H1 (cell line): ENCODE data around the gene NHLH1. TPM values are rescaled to one million over a fixed set of nuclear protein-coding genes. Genes with fewer than 3 reads are reported as not detected.

ENCODE experiments used
- CTCF ChIA-PET: fragments of 300-600 bp; sonication (Branson Sonifier 250); formaldehyde crosslinking; loops from one replicate; lab custom pipeline; 2021; ENCODE audit not compliant: partially characterized antibody; lab: Charles Lee
- POLR2A ChIA-PET: fragments of 300-600 bp; sonication (Branson Sonifier 250); formaldehyde crosslinking; loops from one replicate; lab custom pipeline; 2021; ENCODE audit warnings: inconsistent platforms; ENCODE audit not compliant: partially characterized antibody; lab: Charles Lee
- DNase-seq, 2 experiments: peaks; one replicate each; pipeline versions ENCODE4 v3.0.0 to v3.0.0-alpha.2; 2010 to 2022; ENCODE audit warnings: low spot score in 2 of 2, low read depth in 1 of 2, mixed read lengths in 1 of 2
- FAIRE-seq: peaks from 2 replicates; lab custom pipeline; 2011; peaks lifted over from hg19 to GRCh38; lab: Jason Lieb, UNC
- H2AFZ ChIP-seq: 2 replicates; pipeline ENCODE4 v1.8.1; 2012; ENCODE audit warnings: low read length, inconsistent platforms
- H2AK5ac ChIP-seq: 2 replicates; pipeline ENCODE4 v1.6.1; 2013; ENCODE audit warnings: low read depth, low read length
- H2BK120ac ChIP-seq: replicated peaks from 2 replicates; pipeline ENCODE3; 2013; ENCODE audit warnings: low read depth, low read length, inconsistent platforms
- H2BK12ac ChIP-seq: 2 replicates; pipeline ENCODE4 v1.6.1; 2013; ENCODE audit warnings: low read depth, low read length
- H2BK15ac ChIP-seq: 2 replicates; pipeline ENCODE4 v1.6.1; 2013; ENCODE audit warnings: low read length
- H2BK20ac ChIP-seq: 2 replicates; pipeline ENCODE4 v1.6.1; 2013; ENCODE audit warnings: low read length
- H2BK5ac ChIP-seq: 2 replicates; pipeline ENCODE4 v1.6.1; 2013; ENCODE audit warnings: low read depth, low read length
- H3K14ac ChIP-seq: 2 replicates; pipeline ENCODE4 v1.6.1; 2013; ENCODE audit warnings: inconsistent platforms; ENCODE audit not compliant: insufficient read length
- H3K18ac ChIP-seq: 2 replicates; pipeline ENCODE4 v1.6.1; 2013; ENCODE audit warnings: low read length; ENCODE audit errors: extremely low read depth
- H3K23ac ChIP-seq: 2 replicates; pipeline ENCODE4 v1.6.1; 2013; ENCODE audit warnings: inconsistent platforms; ENCODE audit not compliant: insufficient read length
- H3K23me2 ChIP-seq: 2 replicates; pipeline ENCODE4 v1.6.1; 2013; ENCODE audit warnings: low read depth, low read length
- H3K27ac ChIP-seq: 2 replicates; pipeline ENCODE4 v1.6.1; 2011; ENCODE audit warnings: low read depth, low read length, inconsistent platforms
- H3K27me3 ChIP-seq, 4 experiments: replicated peaks in 1 of 4; 1 replicate in 1 of 4; 2 replicates in 3 of 4; pipeline versions ENCODE4 v1.6.1 to v1.8.1; 2011 to 2013; ENCODE audit warnings: low read length in 3 of 4, mild to moderate bottlenecking in 3 of 4, inconsistent platforms in 2 of 4, mixed read lengths in 2 of 4, moderate library complexity in 1 of 4; ENCODE audit not compliant: control insufficient read depth in 3 of 4, insufficient read depth in 3 of 4; ENCODE audit errors: extremely low read depth in 1 of 4
- H3K36me3 ChIP-seq, 4 experiments: 2 replicates each; pipeline versions ENCODE4 v1.6.1 to v1.8.1; 2011 to 2013; ENCODE audit warnings: mild to moderate bottlenecking in 4 of 4, low read length in 3 of 4, moderate library complexity in 2 of 4, control low read depth in 1 of 4, inconsistent platforms in 1 of 4; ENCODE audit not compliant: insufficient read depth in 4 of 4, control insufficient read depth in 2 of 4
- H3K4ac ChIP-seq: replicated peaks from 2 replicates; pipeline ENCODE3; 2013; ENCODE audit warnings: low read length, low read depth, mixed read lengths, inconsistent platforms; ENCODE audit not compliant: insufficient read length
- H3K4me1 ChIP-seq, 4 experiments: replicated peaks in 1 of 4; 1 replicate in 1 of 4; 2 replicates in 3 of 4; pipeline versions ENCODE4 v1.6.1 to v1.8.1; 2011 to 2013; ENCODE audit warnings: low read length in 3 of 4, inconsistent platforms in 2 of 4, mixed read lengths in 1 of 4; ENCODE audit not compliant: insufficient read depth in 4 of 4, control insufficient read depth in 3 of 4
- H3K4me2 ChIP-seq, 2 experiments: 2 replicates each; pipeline versions ENCODE4 v1.6.1 to v1.8.1; 2011 to 2013; ENCODE audit warnings: low read depth in 2 of 2, low read length in 2 of 2, control low read depth in 1 of 2, inconsistent platforms in 1 of 2, mild to moderate bottlenecking in 1 of 2; ENCODE audit not compliant: insufficient read depth in 1 of 2
- H3K4me3 ChIP-seq, 4 experiments: fragments of 200-600, 300-600 bp in 1 of 4; sonication (generic), shearing (Covaris generic), sonication (Bioruptor Twin) in 1 of 4; 2 replicates each; pipeline versions ENCODE4 v1.5.1 to v1.8.1; 2011 to 2016; ENCODE audit warnings: low read length in 4 of 4, low read depth in 3 of 4, control low read depth in 2 of 4, inconsistent platforms in 2 of 4, mild to moderate bottlenecking in 2 of 4, mixed read lengths in 1 of 4, moderate library complexity in 1 of 4; ENCODE audit not compliant: insufficient read depth in 2 of 4; ENCODE audit errors: extremely low read depth in 1 of 4
- H3K56ac ChIP-seq: replicated peaks from 2 replicates; pipeline ENCODE3; 2013; ENCODE audit warnings: low read depth, mild to moderate bottlenecking, mixed read lengths, low read length, inconsistent platforms; ENCODE audit not compliant: insufficient read length
- H3K79me1 ChIP-seq: 2 replicates; pipeline ENCODE4 v1.6.1; 2013; ENCODE audit warnings: low read depth, low read length, control low read depth
- H3K79me2 ChIP-seq, 2 experiments: 2 replicates each; pipeline versions ENCODE4 v1.6.1 to v1.8.1; 2012 to 2013; ENCODE audit warnings: low read length in 2 of 2, mild to moderate bottlenecking in 2 of 2, inconsistent platforms in 1 of 2; ENCODE audit not compliant: insufficient read depth in 2 of 2, control insufficient read depth in 1 of 2
- H3K9ac ChIP-seq, 4 experiments: replicated peaks in 1 of 4; 1 replicate in 1 of 4; 2 replicates in 3 of 4; pipeline versions ENCODE4 v1.6.1 to v1.8.1; 2011 to 2013; ENCODE audit warnings: low read depth in 3 of 4, low read length in 3 of 4, control low read depth in 2 of 4, mild to moderate bottlenecking in 2 of 4, moderate library complexity in 2 of 4, inconsistent platforms in 1 of 4; ENCODE audit errors: extremely low read depth in 1 of 4
- H3K9me3 ChIP-seq, 2 experiments: 2 replicates each; pipeline versions ENCODE4 v1.6.1 to v1.8.1; 2012 to 2013; ENCODE audit warnings: mild to moderate bottlenecking in 2 of 2, moderate library complexity in 2 of 2, control low read depth in 1 of 2, inconsistent platforms in 1 of 2, low read depth in 1 of 2, low read length in 1 of 2, mixed read lengths in 1 of 2; ENCODE audit not compliant: insufficient read depth in 2 of 2
- H4K20me1 ChIP-seq, 2 experiments: replicated peaks in 1 of 2; 2 replicates each; pipeline versions ENCODE3 to v1.8.1; 2011 to 2013; ENCODE audit warnings: inconsistent platforms in 2 of 2, low read length in 2 of 2, mild to moderate bottlenecking in 1 of 2; ENCODE audit not compliant: insufficient read depth in 2 of 2, control insufficient read depth in 1 of 2
- H4K5ac ChIP-seq: 2 replicates; pipeline ENCODE4 v1.6.1; 2013; ENCODE audit warnings: low read length, low read depth, mixed read lengths, inconsistent platforms; ENCODE audit not compliant: insufficient read length
- H4K8ac ChIP-seq: 2 replicates; pipeline ENCODE4 v1.8.0; 2013; ENCODE audit warnings: mild to moderate bottlenecking, moderate library complexity, low read length, inconsistent platforms; ENCODE audit not compliant: insufficient read depth; ENCODE audit errors: extremely low read depth
- H4K91ac ChIP-seq: replicated peaks from 2 replicates; pipeline ENCODE3; 2013; ENCODE audit warnings: low read length, mixed read lengths, inconsistent platforms; ENCODE audit not compliant: insufficient read length
- ASH2L ChIP-seq: fragments of 200-600, 300-600 bp; sonication (generic); IDR thresholded peaks from one replicate; pipeline ENCODE4 v1.7.1; 2017; ENCODE audit warnings: low read length
- CEBPB ChIP-seq: IDR thresholded peaks from 2 replicates; pipeline ENCODE4 v1.6.1; 2012; ENCODE audit warnings: low read depth, low read length
- FOSL1 ChIP-seq: IDR thresholded peaks from 2 replicates; pipeline ENCODE4 v1.6.1; 2011; ENCODE audit warnings: mild to moderate bottlenecking, low read depth, low read length, moderate library complexity; ENCODE audit not compliant: insufficient read depth
- JUND ChIP-seq: IDR thresholded peaks from 2 replicates; pipeline ENCODE4 v1.6.1; 2011; ENCODE audit warnings: mild to moderate bottlenecking, improper control_type of control experiment, low read length
- MAX ChIP-seq: IDR thresholded peaks from 2 replicates; pipeline ENCODE4 v1.6.1; 2012; ENCODE audit warnings: inconsistent platforms
- RBBP5 ChIP-seq: IDR thresholded peaks from 2 replicates; pipeline ENCODE4 v1.7.1; 2012; ENCODE audit warnings: low read depth, mild to moderate bottlenecking, inconsistent platforms, low read length, moderate library complexity, borderline replicate concordance
- RXRA ChIP-seq: IDR thresholded peaks from 2 replicates; pipeline ENCODE4 v1.6.1; 2011; ENCODE audit warnings: low read depth, mild to moderate bottlenecking, low read length, moderate library complexity; ENCODE audit not compliant: insufficient read depth
- SAP30 ChIP-seq: fragments of 300-600 bp; sonication (generic); IDR thresholded peaks from 2 replicates; pipeline ENCODE4 v1.7.1; 2012; ENCODE audit warnings: low read length, moderate library complexity, mild to moderate bottlenecking, inconsistent platforms; ENCODE audit not compliant: insufficient read depth, insufficient replicate concordance
- SRF ChIP-seq: IDR thresholded peaks from 2 replicates; pipeline ENCODE4 v1.6.1; 2011; ENCODE audit warnings: mild to moderate bottlenecking, low read depth, low read length, moderate library complexity
- SUZ12 ChIP-seq: fragments of 200-600 bp; sonication (generic); IDR thresholded peaks from 2 replicates; pipeline ENCODE4 v1.6.1; 2012; ENCODE audit warnings: mild to moderate bottlenecking, inconsistent platforms, low read length, moderate library complexity, mixed read lengths
- TEAD4 ChIP-seq: IDR thresholded peaks from 2 replicates; pipeline ENCODE4 v1.6.1; 2012; ENCODE audit warnings: low read depth, low read length, inconsistent platforms, mixed read lengths
- ZNF274 ChIP-seq: IDR thresholded peaks from 2 replicates; pipeline ENCODE4 v1.7.0; 2012; ENCODE audit warnings: low read length, borderline replicate concordance; ENCODE audit errors: extremely low read depth
- WGBS, 2 experiments: shearing (Covaris generic) in 1 of 2; methylation state at CpG; one replicate each; pipeline versions ENCODE4 v1.1.6 to v1.1.7; 2013 to 2015; ENCODE audit warnings: low lambda C conversion rate in 2 of 2, mixed read lengths in 2 of 2, inconsistent platforms in 1 of 2, low coverage in 1 of 2, missing lambda C conversion rate in 1 of 2; ENCODE audit not compliant: insufficient replicate concordance in 2 of 2, insufficient coverage in 1 of 2, insufficient read length in 1 of 2; ENCODE audit errors: extremely low coverage in 1 of 2, missing lambda C conversion rate in 1 of 2; 5-methylcytosine and 5-hydroxymethylcytosine counted together
- polyA plus RNA-seq, 7 experiments: library from polyadenylated mRNA; depleted of rRNA in 3 of 7; stranded (reverse) in 5 of 7; unstranded in 2 of 7; fragments of >200 nt in 5 of 7; fragments of 200-250 nt in 2 of 7; gene quantifications; 1 replicate in 5 of 7; 2 replicates in 1 of 7; 4 replicates in 1 of 7; pipeline versions ENCODE4 v1.2.1 to v1.2.3, GENCODE V29; 2011 to 2013; ENCODE audit warnings: missing spikeins in 2 of 7, mixed read lengths in 2 of 7
- total RNA-seq: library from RNA; stranded (reverse); fragmentation: NEBNext Ultra II Directional; extraction: Animal tissue kit (Norgen Biotek cat#: 25700); gene quantifications from 2 replicates; pipeline ENCODE4 v1.2.1, GENCODE V29; 2021

NHLH1 gene
- total and polyA plus RNA-seq, 2 of the 8 experiments (the other 6 are each of a cell fraction or from before 2014, with no cell fraction given): 0.39 to 0.91 TPM

- Histone ChIP-seq H2BK120ac (no peak overlapping the region), H4K20me1 (peaks cover 0 to 3% of the 10 kb centered on the region in 2 experiments), H3K23me2 (no peaks in the 10 kb centered on the region), H4K8ac (no peak overlapping the region), H3K4ac (no peak overlapping the region), H3K27me3 (no peaks in the 10 kb centered on the region), H3K27ac (no peak overlapping the region), H2AFZ (no peak overlapping the region), H4K91ac (no peak overlapping the region), H3K4me1 (peaks cover 0 to 3% (median 3%) of the 10 kb centered on the region in 4 experiments; a peak in 4 of 7 replicates), H3K79me1 (no peaks in the 10 kb centered on the region), H3K4me2 (no peak overlapping the region), H3K4me3 (no peak overlapping the region), H2BK5ac (no peak overlapping the region), H3K23ac (no peak overlapping the region), H4K5ac (no peak overlapping the region), H2BK20ac (no peak overlapping the region), H3K79me2 (no peaks in the 10 kb centered on the region), H2BK15ac (no peak overlapping the region), H2AK5ac (no peak overlapping the region), H3K36me3 (peaks cover 20 to 53% (median 45%) of the 10 kb centered on the region in 4 experiments), H3K18ac (no peak overlapping the region), H3K9ac (no peak overlapping the region), H2BK12ac (no peak overlapping the region), H3K14ac (no peak overlapping the region), H3K56ac (no peak overlapping the region), H3K9me3 (no peaks in the 10 kb centered on the region)
- ChIA-PET POLR2A (interaction anchor here (0.9 to 17.2 kb wide), 2 partner anchors 10 to 18 kb away, joined by 3 to 244 read pairs; partner anchors contain the start of gene NHLH1), CTCF (interaction anchor here (0.6 to 26.0 kb wide), 10 partner anchors 7 to 234 kb away, joined by 3 to 683 read pairs (median 4); partner anchors contain the start of gene NHLH1)
- 92% methylated on average over 7 of the region's 7 CpGs; no CpG with 5 or more reads in 1 of the 2 experiments for WGBS, 2 experiments
- no peak for DNase-seq
- no peak for FAIRE-seq
- no peak for TF ChIP-seq RBBP5
- TF ChIP-seq SUZ12: no peak
- TF ChIP-seq SAP30: no peak
- TF ChIP-seq SRF: no peak
- TF ChIP-seq MAX: no peak
- no peak for TF ChIP-seq CEBPB
- no peak for TF ChIP-seq RXRA
- no peak for TF ChIP-seq FOSL1
- no peak for TF ChIP-seq TEAD4
- TF ChIP-seq ASH2L: no peak
- no peak for TF ChIP-seq ZNF274
- no peak for TF ChIP-seq JUND
Observed at GRCh38 chr1:160357286-160358002, 9.4 kb upstream of the NHLH1 start.
